OCI-LY7 (cell line): Measurements from ENCODE around the gene CPZ. TPM values are rescaled to one million over a fixed set of nuclear protein-coding genes. Genes with fewer than 3 reads are reported as not detected.

Experiments used
- BruUV-seq: library from RNA; stranded (reverse); fragments of 400-500 nt; replicated peaks from 2 replicates; lab custom pipeline; 2021; lab: Mats Ljungman, UMichigan
- CTCF ChIA-PET: fragments of 300-600 bp; sonication (Branson Sonifier 250); formaldehyde crosslinking; loops from one replicate; lab custom pipeline; 2022; ENCODE audit warnings: antibody characterized with exemption; ENCODE audit not compliant: unreplicated experiment; lab: Charles Lee
- POLR2A ChIA-PET: fragments of 300-600 bp; sonication (Branson Sonifier 250); formaldehyde crosslinking; loops from one replicate; lab custom pipeline; 2022; ENCODE audit warnings: antibody characterized with exemption; lab: Charles Lee
- DNase-seq: peaks from one replicate; pipeline ENCODE4 v3.0.0-alpha.2; 2015; ENCODE audit warnings: low spot score
- H2AFZ ChIP-seq: fragments of 200-600 bp; sonication (generic), shearing (Covaris generic); 2 replicates; pipeline ENCODE4 v1.6.1; 2014; ENCODE audit warnings: mild to moderate bottlenecking, antibody characterized with exemption, low read length, moderate library complexity
- H3K27ac ChIP-seq: fragments of 200-600 bp; sonication (generic); 2 replicates; pipeline ENCODE4 v1.5.1; 2014; ENCODE audit warnings: mixed run types, low read depth, mild to moderate bottlenecking, moderate library complexity, low read length, inconsistent platforms; ENCODE audit not compliant: poor library complexity, severe bottlenecking
- H3K36me3 ChIP-seq: fragments of 200-600 bp; sonication (generic); 2 replicates; pipeline ENCODE4 v1.6.1; 2014; ENCODE audit warnings: mild to moderate bottlenecking, antibody characterized with exemption, low read length, moderate library complexity, mixed read lengths; ENCODE audit not compliant: insufficient read depth
- H3K4me1 ChIP-seq: fragments of 200-600 bp; sonication (generic); 2 replicates; pipeline ENCODE4 v1.5.1; 2014; ENCODE audit warnings: mild to moderate bottlenecking, low read length; ENCODE audit not compliant: insufficient read depth, poor library complexity, severe bottlenecking
- H3K4me2 ChIP-seq: fragments of 200-600 bp; sonication (generic); 2 replicates; pipeline ENCODE4 v1.6.1; 2014; ENCODE audit warnings: mild to moderate bottlenecking, low read length
- H3K4me3 ChIP-seq: fragments of 200-600 bp; sonication (generic); 2 replicates; pipeline ENCODE4 v1.5.1; 2014; ENCODE audit warnings: mild to moderate bottlenecking, low read depth, low read length; ENCODE audit not compliant: poor library complexity, severe bottlenecking
- H3K79me2 ChIP-seq: fragments of 200-600 bp; sonication (generic); 2 replicates; pipeline ENCODE4 v1.6.1; 2016; ENCODE audit warnings: low read depth, mild to moderate bottlenecking, low read length, moderate library complexity, mixed read lengths; ENCODE audit not compliant: insufficient read depth
- H3K9me2 ChIP-seq: fragments of 200-600 bp; sonication (generic); 2 replicates; pipeline ENCODE4 v1.6.1; 2016; ENCODE audit warnings: mild to moderate bottlenecking, low read length, mixed read lengths; ENCODE audit not compliant: insufficient read depth
- H3K9me3 ChIP-seq: fragments of 200-600 bp; sonication (generic); 2 replicates; pipeline ENCODE4 v1.6.1; 2014; ENCODE audit warnings: mild to moderate bottlenecking, mixed run types, low read length, mixed read lengths
- H4K20me1 ChIP-seq: fragments of 200-600 bp; sonication (generic); 2 replicates; pipeline ENCODE4 v1.6.1; 2014; ENCODE audit warnings: mild to moderate bottlenecking, antibody characterized with exemption, low read length, moderate library complexity, mixed read lengths; ENCODE audit not compliant: insufficient read depth
- EZH2phosphoT487 ChIP-seq: fragments of 200-600 bp; sonication (generic); IDR thresholded peaks from 2 replicates; pipeline ENCODE4 v1.6.1; 2018; ENCODE audit warnings: low read depth, borderline replicate concordance, mild to moderate bottlenecking, mixed run types, antibody characterized with exemption, low read length, moderate library complexity, mixed read lengths
- intact Hi-C: fragments of 100-400 bp; cut with micrococcal nuclease; formaldehyde crosslinking; loops from one replicate; pipeline ENCODE4 v1.10.0; 2022; ENCODE audit not compliant: unreplicated experiment
- total RNA-seq, 2 experiments: library from RNA; depleted of rRNA in 1 of 2; stranded (reverse); fragments of >200 nt in 1 of 2; shearing (Covaris generic) in 1 of 2; gene quantifications; 2 replicates each; pipeline ENCODE4 v1.2.3, GENCODE V29; 2014 to 2022
- TF ChIP-seq, protein P1 (sequence below): fragments of 200-600 bp; sonication (generic); conservative IDR thresholded peaks from 2 replicates; pipeline ENCODE4 v1.5.1; 2014; ENCODE audit warnings: mild to moderate bottlenecking, antibody characterized with exemption, low read length, moderate library complexity, mixed read lengths

CPZ gene
- total RNA-seq, 2 experiments from 2014 or later = not detected

DNA sequence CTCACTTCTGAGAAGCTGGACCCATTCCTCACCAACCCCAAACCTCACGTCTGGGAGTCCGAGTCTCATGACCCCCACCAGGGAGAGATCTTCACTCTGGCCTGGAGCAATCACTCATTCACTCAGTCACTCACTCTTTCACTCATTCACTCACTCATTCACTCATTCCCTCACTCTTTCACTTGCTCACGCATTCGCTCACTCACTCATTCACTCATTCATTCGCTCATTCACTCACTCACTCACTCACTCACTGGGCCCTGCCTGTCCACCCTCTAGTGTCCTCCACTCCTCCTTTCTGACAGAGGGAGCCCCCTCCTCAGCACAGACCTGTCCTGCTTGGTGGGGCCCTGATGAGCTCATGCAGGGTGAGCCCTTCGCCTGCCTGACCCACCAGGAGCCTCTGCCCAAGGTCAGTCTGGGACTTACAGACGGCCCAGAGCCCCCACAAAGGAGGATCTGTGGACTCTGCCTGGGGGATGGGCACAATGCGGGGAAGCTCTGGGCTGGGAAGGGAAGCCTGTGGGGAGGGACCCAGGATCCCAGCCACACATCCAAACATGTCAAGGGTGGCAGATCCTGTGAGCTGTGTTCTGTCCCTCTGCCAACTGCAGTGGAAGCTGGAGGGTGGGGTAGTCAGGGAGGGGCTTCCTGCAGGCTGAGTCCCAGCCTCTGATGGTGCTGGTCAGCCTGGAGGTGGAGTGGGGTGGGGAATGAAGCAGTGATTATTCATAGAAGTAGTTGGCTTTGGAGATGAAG lies 18.5 kb downstream of the CPZ start:
- H3K4me3 ChIP-seq = no peak overlapping the region
- ChIA-PET CTCF (no interaction called here), POLR2A (no interaction called here)
- no peak overlapping the region for H2AFZ ChIP-seq
- H3K79me2 ChIP-seq = no peaks in the 10 kb centered on the region
- H4K20me1 ChIP-seq = no peaks in the 10 kb centered on the region
- H3K27ac ChIP-seq = no peak overlapping the region
- TF ChIP-seq, protein P1, sequence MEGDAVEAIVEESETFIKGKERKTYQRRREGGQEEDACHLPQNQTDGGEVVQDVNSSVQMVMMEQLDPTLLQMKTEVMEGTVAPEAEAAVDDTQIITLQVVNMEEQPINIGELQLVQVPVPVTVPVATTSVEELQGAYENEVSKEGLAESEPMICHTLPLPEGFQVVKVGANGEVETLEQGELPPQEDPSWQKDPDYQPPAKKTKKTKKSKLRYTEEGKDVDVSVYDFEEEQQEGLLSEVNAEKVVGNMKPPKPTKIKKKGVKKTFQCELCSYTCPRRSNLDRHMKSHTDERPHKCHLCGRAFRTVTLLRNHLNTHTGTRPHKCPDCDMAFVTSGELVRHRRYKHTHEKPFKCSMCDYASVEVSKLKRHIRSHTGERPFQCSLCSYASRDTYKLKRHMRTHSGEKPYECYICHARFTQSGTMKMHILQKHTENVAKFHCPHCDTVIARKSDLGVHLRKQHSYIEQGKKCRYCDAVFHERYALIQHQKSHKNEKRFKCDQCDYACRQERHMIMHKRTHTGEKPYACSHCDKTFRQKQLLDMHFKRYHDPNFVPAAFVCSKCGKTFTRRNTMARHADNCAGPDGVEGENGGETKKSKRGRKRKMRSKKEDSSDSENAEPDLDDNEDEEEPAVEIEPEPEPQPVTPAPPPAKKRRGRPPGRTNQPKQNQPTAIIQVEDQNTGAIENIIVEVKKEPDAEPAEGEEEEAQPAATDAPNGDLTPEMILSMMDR = no peak
- TF ChIP-seq EZH2phosphoT487 = no peak
- H3K36me3 ChIP-seq = no peaks in the 10 kb centered on the region
- DNase-seq = no peak
- no TSS peak for BruUV-seq
- no peaks in the 10 kb centered on the region for H3K9me2 ChIP-seq
- no peaks in the 10 kb centered on the region for H3K9me3 ChIP-seq
- H3K4me1 ChIP-seq = no peaks in the 10 kb centered on the region
- H3K4me2 ChIP-seq = no peak overlapping the region
- intact Hi-C loops = no loop called here

DNA sequence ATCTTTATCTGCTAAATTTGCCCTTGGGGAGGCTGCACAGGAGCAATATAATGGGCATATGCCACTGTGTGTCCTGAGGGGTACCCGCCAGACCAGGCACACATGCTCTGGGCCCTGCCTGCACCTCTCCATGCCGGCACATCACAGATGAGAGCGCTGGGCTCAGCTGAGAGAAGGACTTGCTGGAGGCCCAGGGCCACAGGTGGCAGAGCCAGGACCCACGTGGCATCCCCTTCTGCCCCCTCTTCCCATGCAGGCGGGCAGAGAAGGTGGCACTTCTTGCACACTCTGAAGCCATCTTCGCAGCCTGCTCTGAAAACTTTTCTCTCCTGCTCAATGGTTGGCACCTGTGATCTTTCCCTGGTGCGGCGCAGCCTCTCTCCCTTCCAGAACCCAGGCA lies 20.1 kb downstream of the CPZ start:
- no peaks in the 10 kb centered on the region for H3K9me2 ChIP-seq
- no peak overlapping the region for H3K4me3 ChIP-seq
- no peaks in the 10 kb centered on the region for H3K9me3 ChIP-seq
- no peak overlapping the region for H3K4me2 ChIP-seq
- H4K20me1 ChIP-seq = no peaks in the 10 kb centered on the region
- DNase-seq = no peak
- no peak overlapping the region for H2AFZ ChIP-seq
- no peak overlapping the region for H3K27ac ChIP-seq
- ChIA-PET CTCF (no interaction called here), POLR2A (no interaction called here)
- no peaks in the 10 kb centered on the region for H3K79me2 ChIP-seq
- intact Hi-C loops = no loop called here
- no TSS peak for BruUV-seq
- no peaks in the 10 kb centered on the region for H3K36me3 ChIP-seq
- H3K4me1 ChIP-seq = no peaks in the 10 kb centered on the region
- TF ChIP-seq EZH2phosphoT487 = no peak
- TF ChIP-seq, protein P1 = no peak
